Fibroblast of the conjunctiva (primary cell): Measurements from ENCODE around the gene TBCCD1.
"Not testable (repeated sequence)": the region's sequence is repeated elsewhere in the genome, so short reads cannot be mapped to it uniquely, and the experiment has no call there.

Experiments used
- DNase-seq: peaks from one replicate; pipeline ENCODE4 v3.0.0-alpha.2; 2010; ENCODE audit warnings: low read depth

The TBCCD1 gene

DNA sequence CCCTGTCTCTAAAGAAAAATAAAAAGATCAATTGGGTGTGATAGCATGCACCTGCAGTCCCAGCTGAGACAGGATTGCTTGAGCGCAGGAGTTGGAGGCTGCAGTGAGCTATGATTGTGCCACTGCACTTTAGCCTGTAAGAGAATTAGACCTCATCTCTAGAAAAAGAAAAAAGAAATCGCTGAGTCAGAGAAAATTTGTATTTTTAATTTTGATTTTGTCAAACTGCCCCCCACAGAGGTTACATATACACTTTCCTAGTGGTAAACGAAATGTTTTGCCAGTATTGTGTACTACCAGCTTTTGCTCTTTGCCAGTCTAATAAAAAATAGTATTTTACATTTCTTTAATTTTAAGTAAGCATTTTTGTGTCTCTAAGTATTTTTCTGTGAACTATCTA lies 17.6 kb downstream of the TBCCD1 start:
- no peak for DNase-seq

DNA sequence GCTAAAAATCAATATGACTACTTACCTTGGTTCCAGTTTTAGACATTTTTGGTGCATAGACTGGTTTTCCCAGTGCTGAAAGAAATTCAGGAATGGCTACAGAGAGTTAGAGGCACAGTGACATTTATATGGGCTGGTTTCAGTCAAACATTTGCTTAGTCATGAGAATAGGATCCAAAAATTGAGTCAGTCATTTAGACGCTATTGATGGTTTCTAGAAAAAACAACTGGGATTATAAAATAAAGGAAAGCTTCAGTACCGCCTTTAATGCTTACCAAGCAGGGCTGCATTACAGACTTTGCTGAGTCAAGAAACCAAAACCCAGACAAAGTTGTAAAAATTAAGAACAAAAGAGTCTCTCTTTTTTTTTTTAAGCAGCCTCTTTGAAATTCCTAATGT lies 22.9 kb downstream of the TBCCD1 start, which contains the start of gene CRYGS:
TSS of gene CRYGS (minus strand) at position 100 of the 400 bp plus-strand sequence. CDS start at position 46, 54 bp downstream.
- DNase-seq = no peak

DNA sequence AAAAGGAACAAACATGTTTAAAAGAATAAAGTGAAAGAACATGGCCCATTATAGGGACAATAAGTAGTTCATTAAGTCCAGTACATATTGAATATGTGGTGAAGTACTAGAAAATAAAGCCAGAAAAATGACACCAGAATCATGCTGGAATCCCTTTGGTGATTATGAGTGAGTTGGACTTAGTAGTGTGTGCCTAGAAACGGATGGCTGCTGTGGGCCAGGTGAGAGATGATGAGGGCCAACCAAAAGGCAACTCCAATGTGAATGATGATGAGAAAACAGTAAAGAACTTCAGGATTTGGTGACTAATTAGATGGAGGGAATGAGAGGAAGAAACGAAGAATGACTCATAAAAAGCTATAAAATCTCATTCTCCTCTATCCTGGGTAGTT lies 26.3 kb downstream of the TBCCD1 start:
- DNase-seq = no peak

DNA sequence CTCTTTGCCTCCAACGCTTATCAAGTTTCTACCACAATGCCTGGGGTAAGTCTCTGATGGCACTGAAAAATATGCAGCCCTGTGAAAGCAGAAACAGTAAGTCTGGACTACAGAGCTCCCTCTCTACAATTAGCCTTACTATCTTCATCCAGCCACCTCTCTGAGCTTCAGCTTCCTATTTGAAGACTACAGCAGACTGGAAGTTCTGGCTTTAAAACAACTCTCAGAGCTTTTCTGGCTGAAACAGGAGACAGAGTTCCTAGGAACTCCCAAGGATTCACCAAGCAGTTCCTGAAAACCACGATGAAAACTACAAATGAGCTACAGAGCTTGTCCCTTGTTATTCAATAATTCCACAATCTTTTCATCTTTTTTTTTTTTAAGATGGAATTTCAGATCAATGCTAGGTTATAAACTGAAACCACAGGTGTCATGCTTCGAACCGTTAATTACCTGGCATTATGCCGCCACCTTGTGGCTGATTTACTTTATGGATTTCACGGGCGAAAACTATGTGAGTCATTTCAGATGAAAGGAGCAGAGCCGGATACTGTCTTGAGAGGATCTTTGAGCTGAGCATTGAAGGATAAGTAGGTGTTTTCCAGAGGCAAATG lies 26.8 kb downstream of the TBCCD1 start:
- peak; percentile 46 for DNase-seq

DNA sequence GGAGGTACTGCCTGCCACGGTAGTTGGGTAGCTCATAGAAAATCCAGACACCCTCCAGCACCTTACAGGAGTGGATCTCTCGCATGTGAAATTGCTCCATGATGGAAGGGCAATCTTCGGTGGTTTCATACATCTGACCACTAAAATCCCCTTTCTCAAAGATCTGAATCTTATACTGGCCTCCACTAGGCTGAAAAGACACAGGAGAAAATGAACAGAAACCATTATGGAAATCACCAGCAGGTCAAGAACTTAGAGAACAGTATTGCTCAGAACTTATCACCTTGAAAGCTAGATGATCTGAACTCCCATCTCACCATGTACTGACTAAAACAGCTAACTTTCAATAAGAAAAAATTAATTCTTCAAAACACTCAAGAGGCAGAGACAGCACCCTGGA lies 28.4 kb downstream of the TBCCD1 start:
- no peak for DNase-seq

DNA sequence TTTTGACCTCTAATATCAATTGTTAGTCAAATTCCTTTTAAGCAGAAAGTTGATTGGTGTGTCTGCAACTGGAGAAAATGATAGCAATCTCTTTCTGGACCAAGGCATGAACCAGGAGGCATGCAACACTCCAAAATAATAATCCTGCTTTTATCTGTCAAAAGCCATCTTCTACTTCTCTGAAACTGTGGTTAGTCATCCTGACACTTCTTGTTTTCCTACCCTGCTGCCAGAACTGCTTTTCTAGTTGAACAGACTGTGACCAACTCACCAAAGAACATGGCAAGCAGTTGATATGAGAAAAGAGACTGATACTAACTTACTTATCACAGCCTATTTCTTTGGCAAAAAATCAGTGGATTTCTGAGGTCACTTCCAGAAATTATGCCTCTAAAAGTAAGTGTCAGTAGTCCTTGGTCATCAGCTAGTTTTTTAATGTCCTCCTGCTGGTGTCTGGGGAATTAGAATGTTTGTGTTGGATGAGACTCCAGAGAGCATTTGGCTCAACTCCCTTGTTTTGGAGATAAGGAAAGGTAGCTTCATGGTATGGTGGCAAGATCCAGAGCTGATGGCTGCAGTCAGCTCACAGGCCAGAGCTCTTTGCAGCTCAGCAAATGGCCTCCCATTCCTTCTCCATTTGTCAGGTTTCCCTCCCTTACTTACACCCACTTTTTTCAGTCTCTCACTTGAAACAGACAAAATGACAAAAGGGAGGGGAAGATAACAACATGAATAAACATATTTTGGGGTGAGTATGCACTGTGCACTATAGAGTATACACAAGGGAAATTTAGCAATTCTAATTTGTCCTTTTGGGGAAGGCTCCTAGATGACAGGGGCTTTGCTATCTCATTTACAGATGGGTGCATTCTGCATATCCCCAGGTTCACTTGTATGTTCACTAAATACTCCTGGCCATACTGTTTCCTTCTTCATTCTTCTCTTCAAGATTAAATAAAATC lies 30.0 kb downstream of the TBCCD1 start:
- DNase-seq = no peak

DNA sequence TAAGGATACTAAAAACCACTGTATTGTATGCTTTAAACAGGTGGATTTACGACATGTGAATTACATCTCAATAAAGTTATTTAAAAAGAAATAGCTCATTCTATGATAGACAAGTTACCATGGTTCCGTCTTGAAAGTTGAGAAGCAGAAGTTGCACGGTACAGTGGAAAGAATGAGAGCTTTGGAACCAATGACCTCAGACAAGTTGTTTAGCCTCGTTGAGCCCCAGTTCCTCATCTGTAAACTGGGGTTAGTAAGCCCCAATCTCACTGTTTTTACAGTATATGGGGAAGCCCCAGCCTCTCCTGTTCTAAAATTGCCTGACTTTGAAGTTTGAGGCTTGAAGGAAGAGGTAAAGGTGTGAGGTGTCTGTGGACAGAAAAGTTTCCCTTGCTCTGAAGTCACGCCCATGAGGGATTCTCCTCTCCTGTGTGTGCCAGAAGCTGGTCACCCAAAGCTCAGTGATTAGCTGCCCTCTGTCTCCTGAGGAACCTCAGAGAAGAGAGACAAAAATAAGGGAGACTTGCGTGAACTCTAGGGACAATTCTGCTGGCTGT lies 32.9 kb downstream of the TBCCD1 start:
- DNase-seq = no peak

DNA sequence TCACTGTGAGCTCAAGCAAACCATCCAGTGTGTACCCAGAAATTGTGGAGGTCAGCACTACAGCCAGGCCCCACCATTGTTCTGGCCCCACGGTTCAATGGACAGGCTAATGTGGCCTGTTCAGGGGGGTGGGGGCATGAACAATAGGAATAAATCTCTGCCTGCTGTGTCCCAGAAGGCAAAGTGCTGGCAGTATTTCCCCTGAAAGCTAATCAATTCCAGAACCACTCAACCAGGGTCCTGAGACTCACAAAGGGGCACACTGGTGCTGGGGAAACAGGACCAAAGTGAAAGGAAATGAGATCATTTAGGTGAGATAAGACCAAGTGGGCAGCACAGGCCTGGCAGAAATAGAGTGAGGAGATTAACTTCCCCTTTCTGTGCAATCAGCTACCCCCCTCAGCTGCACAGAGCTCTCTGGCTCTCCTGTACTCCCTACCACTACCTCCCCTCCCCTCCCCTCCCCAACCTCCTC lies 34.5 kb downstream of the TBCCD1 start:
- DNase-seq = no peak

DNA sequence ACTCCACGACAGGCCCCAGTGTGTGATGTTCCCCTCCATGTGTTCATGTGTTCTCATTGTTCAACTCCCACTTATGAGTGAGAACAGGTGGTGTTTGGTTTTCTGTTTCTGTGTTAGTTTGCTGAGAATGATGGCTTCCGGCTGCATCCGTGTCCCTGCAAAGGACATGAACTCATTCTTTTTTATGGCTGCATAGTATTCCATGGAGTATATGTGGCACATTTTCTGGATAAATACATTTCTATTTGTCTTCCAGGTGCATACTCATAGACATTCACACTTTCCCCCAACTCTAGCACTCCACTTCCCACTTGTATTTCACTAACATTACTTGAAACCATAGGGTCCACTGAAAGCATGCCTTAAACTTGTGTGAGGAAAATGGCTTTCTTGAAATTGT lies 35.4 kb downstream of the TBCCD1 start:
- not testable (repeated sequence) for DNase-seq

DNA sequence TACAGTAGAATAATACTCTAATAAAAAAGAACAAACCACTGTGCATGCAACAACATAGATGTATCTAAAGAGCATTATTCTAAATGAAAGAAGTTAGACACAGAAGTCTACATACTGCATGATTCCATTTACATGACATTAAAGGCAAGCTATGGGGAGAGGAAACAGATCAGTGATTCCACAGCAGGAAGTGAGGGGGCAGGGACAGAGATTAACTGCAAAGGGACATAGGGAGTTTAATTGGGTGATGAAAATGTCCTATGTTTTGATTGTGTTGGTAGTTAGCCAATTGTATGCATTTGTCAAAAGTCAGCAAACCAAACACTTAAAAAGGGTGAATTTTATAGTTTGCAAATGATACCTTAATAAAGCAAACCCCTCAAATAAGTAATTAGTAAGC lies 36.7 kb downstream of the TBCCD1 start:
- no peak for DNase-seq

DNA sequence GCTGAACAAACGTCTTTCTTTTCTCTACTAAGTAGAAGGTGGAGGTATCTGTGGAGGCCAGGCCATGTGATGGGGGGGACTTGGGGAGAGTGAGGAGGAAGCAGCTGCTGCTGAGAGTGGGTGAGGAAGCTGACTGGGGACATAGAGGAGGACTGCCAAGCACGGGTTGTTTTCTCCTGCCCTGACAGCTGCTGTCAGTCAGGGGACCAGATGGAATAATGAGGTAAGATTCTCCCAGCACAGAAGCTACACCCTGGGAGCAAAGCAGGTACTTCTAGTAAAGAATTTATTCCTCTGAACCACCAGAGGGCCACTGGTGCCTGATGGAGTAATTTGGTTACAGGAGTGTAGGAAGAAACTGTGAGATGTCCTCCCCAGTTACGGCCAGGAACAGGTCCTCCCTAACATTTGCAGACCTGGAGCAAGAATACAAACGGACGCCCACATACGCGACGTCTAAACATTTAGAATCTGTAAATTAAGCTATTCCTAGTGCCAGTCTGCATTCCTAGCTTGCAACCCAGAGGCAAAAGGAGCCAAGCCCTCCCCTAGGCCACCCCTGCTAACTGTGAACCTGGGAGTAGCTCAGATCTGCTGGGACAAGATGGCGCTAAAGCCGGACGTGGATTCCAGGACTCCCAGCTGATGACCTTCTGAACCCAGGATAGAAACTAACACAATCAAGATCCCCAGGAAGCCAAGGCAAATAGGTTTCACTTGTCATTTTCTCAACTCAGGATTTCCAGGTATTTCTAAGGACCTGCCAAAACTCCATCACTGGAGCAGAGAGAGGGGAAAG lies 37.7 kb downstream of the TBCCD1 start:
- DNase-seq = no peak

DNA sequence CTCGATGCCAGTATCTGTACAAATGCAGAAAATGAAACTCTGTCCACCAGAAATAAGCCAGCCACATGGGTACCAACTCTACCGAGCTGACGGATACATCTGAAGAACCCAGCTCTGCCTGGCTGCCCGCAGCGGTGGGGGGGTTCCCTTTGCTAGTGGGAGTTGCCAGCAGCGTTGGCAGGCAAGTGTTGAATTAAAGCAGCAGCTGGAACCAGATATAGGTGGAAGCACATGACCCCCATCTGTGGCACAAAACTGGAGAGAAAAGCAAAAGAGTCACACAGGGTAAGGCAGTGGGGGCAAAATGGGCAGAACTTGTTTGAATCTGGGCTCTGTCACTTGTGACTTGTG lies 40.9 kb downstream of the TBCCD1 start:
- no peak for DNase-seq

DNA sequence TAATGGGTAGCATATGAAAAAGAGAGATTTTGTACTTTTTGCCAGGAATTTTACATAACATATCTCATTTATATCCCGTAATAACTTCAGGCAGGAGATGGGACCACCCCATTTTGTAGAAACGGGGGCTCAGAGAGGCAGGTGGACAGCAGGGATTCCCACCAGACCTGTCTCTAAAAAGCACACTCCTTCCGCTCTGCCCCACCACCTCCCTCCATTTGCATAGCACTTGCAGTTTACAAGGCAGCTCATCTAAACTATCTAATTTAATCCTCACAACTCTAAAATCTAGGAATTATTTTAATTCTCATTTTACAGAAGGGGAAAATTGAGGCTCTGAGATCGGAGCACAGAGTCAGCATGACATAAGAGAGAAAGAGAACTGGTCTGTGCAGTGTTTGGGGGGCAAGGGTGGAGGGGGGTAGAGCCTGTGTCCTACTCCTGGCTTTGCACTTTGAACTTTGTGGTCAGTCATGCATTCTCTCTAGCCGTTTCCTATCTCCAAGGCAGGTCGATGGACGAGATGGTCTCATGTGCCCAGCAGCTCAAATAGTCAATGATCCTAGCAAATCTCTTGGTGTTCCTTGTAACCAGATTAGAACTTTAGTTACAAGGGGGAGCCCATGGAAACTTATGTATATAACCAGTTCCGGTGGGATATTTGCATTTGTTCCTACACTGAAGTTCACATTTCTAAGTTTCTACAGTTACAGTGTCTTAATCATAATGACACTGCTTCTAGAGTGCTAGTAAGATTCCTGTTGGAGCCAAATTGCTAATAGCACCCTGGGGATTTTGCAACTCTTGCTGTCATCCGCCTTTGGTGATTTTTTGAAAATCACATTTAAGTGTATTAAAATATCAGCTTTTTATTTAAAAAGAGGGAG lies 41.5 kb downstream of the TBCCD1 start:
- no peak for DNase-seq

DNA sequence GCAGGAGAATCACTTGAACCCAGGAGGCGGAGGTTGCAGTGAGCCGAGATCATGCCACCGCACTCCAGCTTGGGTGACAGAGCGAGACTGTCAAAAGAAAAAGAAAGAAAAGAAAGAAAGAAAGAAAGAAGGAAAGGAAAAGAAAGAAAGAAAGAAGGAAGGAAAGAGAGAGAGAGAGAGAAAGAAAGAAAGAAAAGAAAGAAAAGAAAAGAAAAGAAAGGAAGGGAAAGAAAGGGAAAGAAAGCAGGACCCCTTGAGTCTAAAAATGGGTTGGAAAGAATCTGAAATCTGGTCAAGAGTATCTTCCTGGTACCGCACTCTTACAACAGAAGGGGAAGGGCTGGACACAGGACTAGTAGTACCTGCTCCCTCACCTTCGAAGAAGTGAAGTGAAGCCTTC lies 42.5 kb downstream of the TBCCD1 start:
- no peak for DNase-seq

DNA sequence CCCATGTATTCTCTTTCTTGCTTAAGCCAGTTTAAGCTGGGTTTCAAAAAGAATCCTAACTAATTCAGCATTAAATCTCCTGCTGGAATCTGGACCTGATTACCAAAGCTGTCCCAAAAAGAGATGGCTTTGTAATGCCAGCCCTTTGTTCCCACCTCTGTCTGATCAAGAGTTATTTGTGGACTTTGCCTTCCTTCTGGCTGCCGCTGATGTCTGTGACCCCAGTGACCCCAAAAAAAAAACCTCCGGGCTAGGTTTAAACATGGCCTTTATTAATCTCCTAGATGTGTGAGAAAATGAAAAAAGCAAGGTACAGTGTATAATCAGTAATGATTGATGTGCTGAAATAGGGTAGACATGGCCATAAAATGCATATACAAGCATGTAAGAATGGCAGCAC lies 43.7 kb downstream of the TBCCD1 start:
- no peak for DNase-seq

DNA sequence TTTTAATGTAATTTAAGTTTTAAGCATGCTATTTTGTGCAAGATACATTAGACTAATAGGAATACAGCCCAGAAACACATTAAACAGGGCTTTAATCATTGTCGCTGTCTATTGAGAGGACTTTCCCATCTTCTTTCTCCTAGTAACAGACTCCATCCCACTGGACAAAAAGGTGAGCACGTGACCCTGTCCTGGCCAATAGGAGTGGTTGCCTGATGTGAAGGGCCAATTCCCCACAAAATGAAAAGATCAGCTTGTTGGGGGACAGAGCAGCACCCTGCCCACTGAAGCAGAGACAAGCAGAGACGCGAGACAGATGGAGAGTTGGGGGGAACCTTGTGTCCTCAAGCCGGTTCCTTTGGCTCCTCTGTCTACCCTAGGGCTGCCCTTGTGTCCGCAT lies 44.1 kb downstream of the TBCCD1 start:
- no peak for DNase-seq

DNA sequence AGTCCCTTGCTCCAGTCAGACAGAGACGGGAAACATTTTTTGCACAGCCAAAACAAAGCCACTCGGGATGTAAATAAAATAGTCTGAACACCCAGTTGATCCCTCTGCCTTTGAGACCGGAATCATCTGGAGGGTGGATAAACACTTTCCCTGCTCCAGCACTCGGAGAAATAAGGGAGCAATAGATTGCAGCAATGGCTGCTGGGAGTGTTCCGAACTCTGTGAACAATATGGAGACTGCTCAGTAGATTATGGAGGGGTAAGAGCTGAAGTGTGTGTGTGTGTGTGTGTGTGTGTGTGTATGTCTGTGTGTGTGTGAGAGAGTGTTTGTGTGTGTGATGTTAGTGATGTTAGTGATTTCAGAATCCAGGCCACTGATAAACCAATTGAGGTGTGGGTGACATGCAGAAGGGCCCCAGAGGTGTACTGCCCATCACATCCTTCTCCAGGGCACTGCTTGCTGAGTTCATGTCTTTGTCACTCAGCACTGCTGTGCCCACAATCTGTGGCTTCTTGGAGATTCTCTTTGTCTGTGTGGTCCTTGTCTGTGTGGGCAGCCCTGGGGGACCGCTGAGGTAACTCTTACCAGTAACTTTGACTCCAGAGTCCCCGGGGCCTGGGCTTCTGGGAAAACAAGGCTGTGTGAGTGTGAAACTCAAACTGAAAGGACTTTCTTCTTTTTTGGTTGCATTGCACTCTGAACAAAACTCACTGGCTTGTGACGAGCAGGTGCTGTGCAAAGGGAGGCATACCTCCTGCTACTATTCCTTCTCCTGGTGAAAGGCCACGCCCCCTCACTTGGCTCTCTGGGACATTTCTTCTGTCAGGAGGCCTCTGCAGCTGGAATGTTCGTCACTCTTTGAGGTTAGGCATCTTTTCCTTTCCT lies 45.9 kb downstream of the TBCCD1 start:
- DNase-seq = no peak

DNA sequence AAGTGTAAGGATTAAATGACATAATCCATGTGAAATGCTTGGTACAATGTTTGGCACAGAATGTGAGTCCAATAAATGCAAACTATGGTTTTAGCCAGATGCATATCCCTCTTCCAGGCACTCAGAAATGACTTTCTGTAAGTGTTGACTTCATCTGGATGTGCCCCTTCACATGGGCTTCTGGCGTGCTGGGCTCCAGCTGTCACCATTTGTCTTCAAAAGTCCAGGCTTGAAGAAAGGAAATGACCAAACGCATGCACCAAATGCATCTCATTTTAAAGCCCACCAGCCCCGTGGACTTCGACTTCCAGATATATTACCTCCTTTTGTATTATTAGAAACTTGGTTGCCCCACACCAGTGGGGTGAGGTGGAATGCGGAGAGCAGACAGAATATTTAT lies 46.7 kb downstream of the TBCCD1 start:
- no peak for DNase-seq

DNA sequence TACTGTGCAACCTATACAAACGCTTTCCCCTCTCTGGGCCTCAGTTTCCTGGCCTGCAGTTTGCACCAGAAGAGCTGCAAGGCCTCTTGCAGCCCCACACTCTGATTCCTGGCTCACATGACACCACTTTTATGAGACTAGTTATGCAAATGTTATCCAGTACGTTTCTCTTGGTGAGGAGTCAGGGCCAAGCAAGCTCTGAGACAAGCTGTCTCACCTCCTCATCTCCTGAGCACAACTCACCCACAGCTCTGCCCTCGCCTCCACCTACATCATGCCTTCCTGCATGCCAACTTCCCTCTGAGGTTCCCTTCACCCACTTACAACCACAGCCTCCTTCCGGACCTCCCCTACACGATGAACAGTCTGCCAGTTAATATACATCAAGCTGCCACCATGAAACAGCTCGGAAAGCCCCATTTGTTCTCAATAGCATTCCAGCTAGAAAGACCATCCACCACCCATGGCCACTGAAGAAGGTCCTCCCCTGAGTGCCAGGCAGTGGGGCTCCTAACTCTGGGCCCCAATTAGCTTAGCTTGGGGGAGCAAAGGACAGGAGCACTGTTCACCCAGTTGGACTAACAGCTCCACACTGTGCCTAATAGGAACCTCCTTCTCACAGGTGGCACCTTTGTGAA lies 48.0 kb downstream of the TBCCD1 start:
- DNase-seq = no peak

DNA sequence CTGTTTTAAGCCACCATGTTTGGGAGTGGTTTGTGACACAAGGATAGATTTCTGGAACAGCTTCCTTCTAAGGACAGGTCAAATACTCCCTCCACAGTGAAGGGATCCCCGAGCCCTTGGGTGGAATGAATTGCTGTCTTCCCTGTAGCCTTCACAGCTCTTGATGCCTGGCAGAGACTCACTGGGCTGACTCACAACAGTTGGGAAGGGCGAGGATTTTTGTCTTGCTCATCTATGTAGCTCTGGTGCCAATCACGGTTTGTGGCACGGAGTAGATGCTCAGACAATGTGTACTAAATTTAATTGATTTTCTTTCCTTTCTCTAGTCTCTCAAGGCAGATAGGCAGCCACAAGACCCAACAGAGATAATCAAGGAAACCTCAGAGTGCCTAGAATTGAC lies 49.9 kb downstream of the TBCCD1 start:
- DNase-seq = no peak
